ENCODE results near the gene ADARB2.

Gene ADARB2

GRCh38 chr10:1536341-1536740 lies 201.0 kb downstream of the ADARB2 start:
- H3K27ac Mint-ChIP-seq, result no peak overlapping the region
- peaks cover 8% of the 10 kb centered on the region for H3K27me3 Mint-ChIP-seq
- no peak for DNase-seq (ENCODE audit: low spot score in 2 of 2)
- no peaks in the 10 kb centered on the region for H3K36me3 Mint-ChIP-seq
- peaks cover 8% of the 10 kb centered on the region for H3K4me1 Mint-ChIP-seq
- no peaks in the 10 kb centered on the region for H3K9me3 Mint-ChIP-seq
- no peak overlapping the region for H3K4me3 Mint-ChIP-seq
- no peak for ATAC-seq (ENCODE audit: low read depth)

- Mint-ChIP-seq H3K36me3 (no peaks in the 10 kb centered on the region), H3K4me1 (peaks cover 8% of the 10 kb centered on the region), H3K4me3 (no peak overlapping the region), H3K27me3 (peaks cover 8% of the 10 kb centered on the region), H3K9me3 (no peaks in the 10 kb centered on the region), H3K27ac (no peak overlapping the region)
- DNase-seq (ENCODE audit: low spot score in 2 of 2) (no peak), ATAC-seq (ENCODE audit: low read depth) (no peak)
Observed at GRCh38 chr10:1535301-1535965, 201.9 kb downstream of the ADARB2 start.

GRCh38 chr10:1534820-1535219 lies 202.5 kb downstream of the ADARB2 start:
- peaks cover 12% of the 10 kb centered on the region for H3K27me3 Mint-ChIP-seq
- no peaks in the 10 kb centered on the region for H3K9me3 Mint-ChIP-seq
- H3K27ac Mint-ChIP-seq, result no peak overlapping the region
- H3K4me1 Mint-ChIP-seq, result peaks cover 8% of the 10 kb centered on the region
- no peak for DNase-seq (ENCODE audit: low spot score in 2 of 2)
- ATAC-seq (ENCODE audit: low read depth), result no peak
- H3K4me3 Mint-ChIP-seq, result no peak overlapping the region
- no peaks in the 10 kb centered on the region for H3K36me3 Mint-ChIP-seq

- Mint-ChIP-seq H3K4me3 (no peak overlapping the region), H3K27me3 (peaks cover 13% of the 10 kb centered on the region), H3K9me3 (peaks cover 1% of the 10 kb centered on the region), H3K36me3 (no peaks in the 10 kb centered on the region), H3K4me1 (peaks cover 6% of the 10 kb centered on the region), H3K27ac (no peak overlapping the region)
- DNase-seq (ENCODE audit: low spot score in 2 of 2) (no peak), ATAC-seq (ENCODE audit: low read depth) (no peak)
Observed at GRCh38 chr10:1532636-1533035, 204.7 kb downstream of the ADARB2 start.

- Mint-ChIP-seq H3K4me3 (no peak overlapping the region), H3K27me3 (peaks cover 13% of the 10 kb centered on the region), H3K4me1 (peaks cover 6% of the 10 kb centered on the region), H3K27ac (no peak overlapping the region), H3K9me3 (peaks cover 1% of the 10 kb centered on the region), H3K36me3 (no peaks in the 10 kb centered on the region)
- ATAC-seq (ENCODE audit: low read depth), result no peak
- no peak for DNase-seq (ENCODE audit: low spot score in 2 of 2)
Observed at GRCh38 chr10:1531883-1532597, 205.3 kb downstream of the ADARB2 start.

- H3K4me1 Mint-ChIP-seq, result peaks cover 6% of the 10 kb centered on the region
- no peak for DNase-seq (ENCODE audit: low spot score in 2 of 2)
- H3K27ac Mint-ChIP-seq, result no peak overlapping the region
- ATAC-seq (ENCODE audit: low read depth), result no peak
- no peaks in the 10 kb centered on the region for H3K36me3 Mint-ChIP-seq
- H3K9me3 Mint-ChIP-seq, result peaks cover 1% of the 10 kb centered on the region
- peaks cover 13% of the 10 kb centered on the region for H3K27me3 Mint-ChIP-seq
- H3K4me3 Mint-ChIP-seq, result no peak overlapping the region
Observed at GRCh38 chr10:1530871-1531517, 206.3 kb downstream of the ADARB2 start.

- DNase-seq (ENCODE audit: low spot score in 2 of 2) (no peak), ATAC-seq (ENCODE audit: low read depth) (no peak)
- peaks cover 1% of the 10 kb centered on the region for H3K9me3 Mint-ChIP-seq
- H3K27me3 Mint-ChIP-seq, result peaks cover 13% of the 10 kb centered on the region
- peaks cover 6% of the 10 kb centered on the region for H3K4me1 Mint-ChIP-seq
- H3K27ac Mint-ChIP-seq, result no peak overlapping the region
- H3K36me3 Mint-ChIP-seq, result no peaks in the 10 kb centered on the region
- H3K4me3 Mint-ChIP-seq, result no peak overlapping the region
Observed at GRCh38 chr10:1529806-1530413, 207.4 kb downstream of the ADARB2 start.

GRCh38 chr10:1527951-1528350 lies 209.4 kb downstream of the ADARB2 start:
- Mint-ChIP-seq H3K4me3 (no peak overlapping the region), H3K36me3 (no peaks in the 10 kb centered on the region), H3K27ac (no peak overlapping the region), H3K9me3 (peaks cover 1% of the 10 kb centered on the region), H3K4me1 (peaks cover 9% of the 10 kb centered on the region), H3K27me3 (peaks cover 11% of the 10 kb centered on the region)
- no peak for DNase-seq (ENCODE audit: low spot score in 2 of 2)
- no peak for ATAC-seq (ENCODE audit: low read depth)

GRCh38 chr10:1526436-1527055 lies 210.8 kb downstream of the ADARB2 start:
- no peaks in the 10 kb centered on the region for H3K36me3 Mint-ChIP-seq
- no peak for ATAC-seq (ENCODE audit: low read depth)
- DNase-seq (ENCODE audit: low spot score in 2 of 2), result no peak
- H3K27me3 Mint-ChIP-seq, result peaks cover 6% of the 10 kb centered on the region
- H3K27ac Mint-ChIP-seq, result no peak overlapping the region
- no peak overlapping the region for H3K4me3 Mint-ChIP-seq
- peaks cover 1% of the 10 kb centered on the region for H3K9me3 Mint-ChIP-seq
- H3K4me1 Mint-ChIP-seq, result peaks cover 6% of the 10 kb centered on the region

- Mint-ChIP-seq H3K27me3 (peaks cover 6% of the 10 kb centered on the region), H3K4me3 (no peak overlapping the region), H3K36me3 (no peaks in the 10 kb centered on the region), H3K27ac (no peak overlapping the region), H3K4me1 (peaks cover 6% of the 10 kb centered on the region), H3K9me3 (peaks cover 1% of the 10 kb centered on the region)
- DNase-seq (ENCODE audit: low spot score in 2 of 2) (no peak), ATAC-seq (ENCODE audit: low read depth) (no peak)
Observed at GRCh38 chr10:1525354-1526162, 211.8 kb downstream of the ADARB2 start.

- peaks cover 1% of the 10 kb centered on the region for H3K9me3 Mint-ChIP-seq
- peaks cover 6% of the 10 kb centered on the region for H3K4me1 Mint-ChIP-seq
- no peak overlapping the region for H3K27ac Mint-ChIP-seq
- H3K27me3 Mint-ChIP-seq, result peaks cover 2% of the 10 kb centered on the region
- DNase-seq (ENCODE audit: low spot score in 2 of 2) (no peak), ATAC-seq (ENCODE audit: low read depth) (no peak)
- no peaks in the 10 kb centered on the region for H3K36me3 Mint-ChIP-seq
- H3K4me3 Mint-ChIP-seq, result no peak overlapping the region
Observed at GRCh38 chr10:1524540-1524939, 212.8 kb downstream of the ADARB2 start.

GRCh38 chr10:1523221-1523620 lies 214.1 kb downstream of the ADARB2 start:
- Mint-ChIP-seq H3K36me3 (no peaks in the 10 kb centered on the region), H3K27me3 (no peaks in the 10 kb centered on the region)

GRCh38 chr10:1522237-1522636 lies 215.1 kb downstream of the ADARB2 start:
- H3K4me1 Mint-ChIP-seq, result peaks cover 6% of the 10 kb centered on the region
- no peaks in the 10 kb centered on the region for H3K36me3 Mint-ChIP-seq
- H3K27ac Mint-ChIP-seq, result no peak overlapping the region
- no peak for DNase-seq (ENCODE audit: low spot score in 2 of 2)
- no peak for ATAC-seq (ENCODE audit: low read depth)
- no peaks in the 10 kb centered on the region for H3K9me3 Mint-ChIP-seq
- no peak overlapping the region for H3K4me3 Mint-ChIP-seq
- no peaks in the 10 kb centered on the region for H3K27me3 Mint-ChIP-seq

More at GRCh38 chr10:1523221-1523620, 214.1 kb downstream of the ADARB2 start:
- Mint-ChIP-seq H3K27ac (no peak overlapping the region), H3K4me3 (no peak overlapping the region), H3K4me1 (peaks cover 6% of the 10 kb centered on the region), H3K9me3 (no peaks in the 10 kb centered on the region)
- ATAC-seq (ENCODE audit: low read depth), result no peak
- no peak for DNase-seq (ENCODE audit: low spot score in 2 of 2)
